D721Med (cell line): ENCODE data around the gene COL28A1.

Experiments used
- DNase-seq: peaks from one replicate; pipeline ENCODE4 v3.0.0; 2011; ENCODE audit warnings: low spot score; ENCODE audit not compliant: insufficient read length
- FAIRE-seq: peaks from 2 replicates; lab custom pipeline; 2011; peaks lifted over from hg19 to GRCh38; lab: Jason Lieb, UNC
- TF ChIP-seq, protein P1 (sequence below): IDR thresholded peaks from 2 replicates; pipeline ENCODE4 v1.5.1; 2012; ENCODE audit warnings: mild to moderate bottlenecking, control low read depth; ENCODE audit not compliant: insufficient read depth; ENCODE audit errors: missing control alignments

Gene COL28A1

GRCh38 chr7:7349156-7349555, 186.5 kb downstream of the COL28A1 start:
- no peak for FAIRE-seq
- TF ChIP-seq, protein P1, sequence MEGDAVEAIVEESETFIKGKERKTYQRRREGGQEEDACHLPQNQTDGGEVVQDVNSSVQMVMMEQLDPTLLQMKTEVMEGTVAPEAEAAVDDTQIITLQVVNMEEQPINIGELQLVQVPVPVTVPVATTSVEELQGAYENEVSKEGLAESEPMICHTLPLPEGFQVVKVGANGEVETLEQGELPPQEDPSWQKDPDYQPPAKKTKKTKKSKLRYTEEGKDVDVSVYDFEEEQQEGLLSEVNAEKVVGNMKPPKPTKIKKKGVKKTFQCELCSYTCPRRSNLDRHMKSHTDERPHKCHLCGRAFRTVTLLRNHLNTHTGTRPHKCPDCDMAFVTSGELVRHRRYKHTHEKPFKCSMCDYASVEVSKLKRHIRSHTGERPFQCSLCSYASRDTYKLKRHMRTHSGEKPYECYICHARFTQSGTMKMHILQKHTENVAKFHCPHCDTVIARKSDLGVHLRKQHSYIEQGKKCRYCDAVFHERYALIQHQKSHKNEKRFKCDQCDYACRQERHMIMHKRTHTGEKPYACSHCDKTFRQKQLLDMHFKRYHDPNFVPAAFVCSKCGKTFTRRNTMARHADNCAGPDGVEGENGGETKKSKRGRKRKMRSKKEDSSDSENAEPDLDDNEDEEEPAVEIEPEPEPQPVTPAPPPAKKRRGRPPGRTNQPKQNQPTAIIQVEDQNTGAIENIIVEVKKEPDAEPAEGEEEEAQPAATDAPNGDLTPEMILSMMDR = no peak
- no peak for DNase-seq

DNA sequence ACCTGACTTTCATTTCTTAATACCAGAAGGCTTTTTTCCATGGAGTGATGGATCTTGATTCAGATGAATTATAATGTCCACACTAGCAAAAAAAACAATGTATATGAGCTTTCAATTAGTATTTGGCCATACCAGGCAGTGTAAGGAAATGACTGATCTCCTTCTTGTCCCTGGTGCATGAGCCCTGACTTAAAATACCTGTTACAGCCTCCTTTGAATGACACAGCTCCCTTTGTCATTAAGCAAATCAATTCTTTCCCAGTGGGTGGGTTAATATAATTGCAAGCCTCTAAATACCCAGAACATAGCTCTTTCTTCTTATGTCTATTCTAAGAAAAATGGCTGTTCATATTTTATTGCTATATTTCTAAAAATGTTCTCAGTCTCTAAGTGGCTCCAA, 188.6 kb downstream of the COL28A1 start:
- DNase-seq = no peak
- TF ChIP-seq, protein P1 = no peak
- FAIRE-seq = no peak

DNA sequence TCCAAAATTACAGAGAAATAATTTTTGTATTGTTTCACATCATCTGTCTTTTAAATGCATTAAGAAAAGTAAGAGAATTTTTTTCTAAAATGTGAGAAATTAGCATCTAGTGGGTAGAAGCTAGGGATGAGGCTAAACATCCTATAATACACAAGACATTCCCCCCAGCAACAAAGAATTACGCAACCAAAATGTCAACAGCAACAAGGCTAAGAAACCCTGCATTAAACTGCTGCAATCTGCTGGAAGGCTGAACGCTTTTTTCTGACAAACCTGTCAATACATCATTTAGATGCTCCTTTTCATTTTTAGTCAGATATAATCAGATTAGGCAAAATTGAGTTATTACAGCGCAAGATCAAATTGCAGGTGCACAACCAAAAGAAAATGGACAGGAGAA, 191.1 kb downstream of the COL28A1 start:
- TF ChIP-seq, protein P1 = no peak
- no peak for FAIRE-seq
- no peak for DNase-seq

DNA sequence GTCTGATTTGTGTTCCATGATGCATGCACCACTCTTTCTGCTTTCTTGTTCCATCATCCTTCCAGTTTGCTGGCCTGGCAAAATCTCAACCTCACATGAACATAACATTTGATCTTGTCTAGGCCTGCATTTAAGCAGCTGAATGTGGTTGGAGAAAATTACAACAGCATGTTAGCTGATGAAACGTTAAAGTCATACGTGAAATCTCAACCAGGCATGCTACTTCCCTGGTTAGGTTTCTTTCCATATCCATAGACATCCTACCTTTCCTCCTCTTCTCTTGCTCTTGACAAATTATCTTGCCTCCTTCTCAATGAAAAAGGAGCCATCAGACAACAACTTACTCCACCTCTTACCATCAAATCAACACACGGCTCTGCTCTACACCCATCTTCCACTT, 199.8 kb downstream of the COL28A1 start:
- FAIRE-seq = no peak
- TF ChIP-seq, protein P1 = no peak
- no peak for DNase-seq

DNA sequence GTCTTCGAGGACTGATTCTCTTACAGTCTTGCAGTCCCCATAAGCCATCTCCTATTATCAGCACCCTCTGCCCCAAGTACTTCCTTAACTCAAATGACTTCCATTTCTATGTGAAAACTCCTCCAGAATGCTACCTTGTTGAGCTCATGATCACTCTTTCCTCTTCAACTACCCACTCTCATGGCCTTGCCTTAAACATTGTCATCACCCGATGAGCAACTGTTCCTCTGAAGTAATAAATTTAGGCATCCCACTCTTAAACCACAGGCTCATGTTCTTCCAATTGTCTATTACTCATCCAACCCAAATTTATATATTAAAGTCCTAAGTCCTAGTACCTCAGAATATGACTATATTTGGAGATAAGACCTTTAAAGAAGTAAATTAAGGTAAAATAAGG, 200.5 kb downstream of the COL28A1 start:
- TF ChIP-seq, protein P1 = no peak
- FAIRE-seq (no peak), DNase-seq (no peak)

GRCh38 chr7:7333610-7334009, 202.1 kb downstream of the COL28A1 start:
- no peak for DNase-seq
- TF ChIP-seq, protein P1 = no peak
- no peak for FAIRE-seq

DNA sequence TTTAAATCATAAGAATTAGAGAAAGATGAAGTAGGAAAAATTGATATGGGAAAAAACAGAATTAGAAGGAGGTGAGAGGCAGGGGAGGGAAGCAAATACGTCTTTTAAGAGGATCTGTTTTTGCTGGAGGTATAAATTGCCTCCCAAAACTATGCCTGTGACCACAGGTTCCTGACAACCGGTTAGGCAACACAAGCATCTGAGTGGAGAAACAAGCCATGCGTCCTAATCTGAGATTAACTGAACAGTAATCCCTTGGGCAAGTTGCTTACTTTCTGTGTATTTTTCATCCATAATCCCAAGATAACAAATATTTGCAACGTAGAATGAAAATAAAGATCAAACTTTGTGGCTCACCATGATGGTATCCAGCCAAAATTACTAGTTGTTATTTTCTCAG, 204.2 kb downstream of the COL28A1 start:
- DNase-seq = no peak
- TF ChIP-seq, protein P1 = no peak
- peak; percentile 90 for FAIRE-seq
